HL-60 (cell line): ENCODE results near the gene SNX20.

ENCODE experiments used
- CTCF ChIP-seq: IDR thresholded peaks from one replicate; pipeline ENCODE4 v1.5.1; 2011; ENCODE audit warnings: low read length, control low read depth, inconsistent platforms; ENCODE audit not compliant: insufficient read depth
- GABPA ChIP-seq: IDR thresholded peaks from 2 replicates; pipeline ENCODE4 v1.6.1; 2012; ENCODE audit warnings: low read depth
- REST ChIP-seq: IDR thresholded peaks from 2 replicates; pipeline ENCODE4 v1.6.1; 2012; ENCODE audit warnings: low read depth; ENCODE audit not compliant: insufficient replicate concordance

GRCh38 chr16:50640391-50640790, 40.7 kb downstream of the SNX20 start:
- no peak for TF ChIP-seq CTCF
- TF ChIP-seq REST = no peak
- TF ChIP-seq GABPA = no peak
